Measurements from ENCODE around the gene GALNS. TPM values are rescaled to one million over a fixed set of nuclear protein-coding genes. Genes with fewer than 3 reads are reported as not detected.
"Not testable (repeated sequence)": the region's sequence is repeated elsewhere in the genome, so short reads cannot be mapped to it uniquely, and the experiment has no call there.

Gene GALNS
- polyA plus RNA-seq, 12 donors: 11.2 to 35.2 (median 18.8) TPM; not detected in 1

GRCh38 chr16:88807142-88807625 is 49.6 kb downstream of the GALNS start:
- no peak for DNase-seq

GRCh38 chr16:88806491-88807111 is 50.1 kb downstream of the GALNS start:
- no peak for DNase-seq

GRCh38 chr16:88805887-88806393 is 50.8 kb downstream of the GALNS start:
- DNase-seq: no peak

GRCh38 chr16:88805340-88805715 is 51.4 kb downstream of the GALNS start:
- no peak for DNase-seq

- DNase-seq: no peak
Observed at GRCh38 chr16:88804552-88805339, 52.0 kb downstream of the GALNS start.

GRCh38 chr16:88804173-88804551 is 52.6 kb downstream of the GALNS start:
- no peak for DNase-seq

- DNase-seq: peak; percentile 89
Observed at GRCh38 chr16:88803264-88803987, 53.3 kb downstream of the GALNS start, which contains the start of gene CDT1. Gene CDT1 (plus strand): TSS chr16:88803789. CDS start chr16:88803832, 43 bp downstream.

GRCh38 chr16:88800277-88800592 is 56.5 kb downstream of the GALNS start:
- DNase-seq: no peak

GRCh38 chr16:88799569-88800276 is 57.0 kb downstream of the GALNS start:
- no peak for DNase-seq

GRCh38 chr16:88798772-88799455 is 57.8 kb downstream of the GALNS start:
- no peak for DNase-seq

GRCh38 chr16:88798073-88798472 is 58.7 kb downstream of the GALNS start:
- DNase-seq: no peak

GRCh38 chr16:88796278-88796677 is 60.5 kb downstream of the GALNS start:
- no peak for DNase-seq

- no peak for DNase-seq
Observed at GRCh38 chr16:88793251-88793954, 63.3 kb downstream of the GALNS start.

- DNase-seq: no peak
Observed at GRCh38 chr16:88792668-88793250, 64.0 kb downstream of the GALNS start.

- no peak for DNase-seq
Observed at GRCh38 chr16:88792078-88792550, 64.6 kb downstream of the GALNS start.

GRCh38 chr16:88790312-88791211 is 66.2 kb downstream of the GALNS start:
- DNase-seq: no peak

GRCh38 chr16:88789594-88789993 is 67.2 kb downstream of the GALNS start:
- no peak for DNase-seq

- not testable (repeated sequence) for DNase-seq
Observed at GRCh38 chr16:88788749-88789148, 68.0 kb downstream of the GALNS start.

All from muscle of arm (tissue), 12 donors.